HepG2 (cell line): ENCODE results near the gene RASL12. TPM values are rescaled to one million over a fixed set of nuclear protein-coding genes. Genes with fewer than 3 reads are reported as not detected.
A peak's percentile ranks its signal among the peaks of the same experiment; 100 is the strongest.

Source experiments
- ATAD3A ChIP-seq: sonication (generic); formaldehyde crosslinking; IDR thresholded peaks from 2 replicates; pipeline ENCODE4 v1.4.0; 2020; ENCODE audit warnings: missing genetic modification reagents
- CREB1 ChIP-seq, 2 experiments: fragments of 450-650 bp in 1 of 2; IDR thresholded peaks; 2 replicates each; pipeline ENCODE4 v1.6.1; 2016 to 2017; ENCODE audit warnings: control low read depth in 1 of 2, mild to moderate bottlenecking in 1 of 2, missing compliant biosample characterization in 1 of 2, missing genetic modification characterization in 1 of 2
- DPF2 ChIP-seq: sonication (generic); formaldehyde crosslinking; IDR thresholded peaks from 2 replicates; pipeline ENCODE4 v1.4.0; 2020; ENCODE audit warnings: mild to moderate bottlenecking, low read depth, missing genetic modification reagents, borderline replicate concordance
- FOXP4 ChIP-seq: sonication (generic); formaldehyde crosslinking; IDR thresholded peaks from 2 replicates; pipeline ENCODE4 v1.4.0; 2020; ENCODE audit warnings: missing genetic modification reagents
- GATA4 ChIP-seq: sonication (generic); IDR thresholded peaks from 2 replicates; pipeline ENCODE4 v1.6.1; 2016; ENCODE audit warnings: antibody characterized with exemption, low read depth, borderline replicate concordance
- HDAC2 ChIP-seq: sonication (generic); formaldehyde crosslinking; IDR thresholded peaks from 2 replicates; pipeline ENCODE4 v1.4.0; 2020; ENCODE audit warnings: missing genetic modification reagents
- KAT7 ChIP-seq: IDR thresholded peaks from 2 replicates; pipeline ENCODE4 v1.6.1; 2018; ENCODE audit warnings: borderline replicate concordance, missing compliant biosample characterization
- MIER3 ChIP-seq: IDR thresholded peaks from 2 replicates; pipeline ENCODE4 v1.6.1; 2016; ENCODE audit warnings: missing compliant biosample characterization, borderline replicate concordance
- MYC ChIP-seq: sonication (generic); formaldehyde crosslinking; IDR thresholded peaks from 2 replicates; pipeline ENCODE4 v1.9.0; 2021; ENCODE audit warnings: missing genetic modification reagents, borderline replicate concordance
- PITX1 ChIP-seq: sonication (generic); formaldehyde crosslinking; IDR thresholded peaks from 2 replicates; pipeline ENCODE4 v1.5.1; 2020; ENCODE audit warnings: mild to moderate bottlenecking, missing genetic modification reagents
- POGZ ChIP-seq: sonication (generic); formaldehyde crosslinking; IDR thresholded peaks from 2 replicates; pipeline ENCODE4 v1.4.0; 2020; ENCODE audit warnings: mild to moderate bottlenecking, missing genetic modification reagents
- POLR2A ChIP-seq, 2 experiments: IDR thresholded peaks; 2 replicates each; pipeline ENCODE4 v1.6.1; 2011; ENCODE audit warnings: low read depth in 2 of 2, low read length in 2 of 2, mild to moderate bottlenecking in 1 of 2, moderate library complexity in 1 of 2; ENCODE audit not compliant: insufficient read depth in 1 of 2
- PTBP1 ChIP-seq: fragments of 200-400 bp; formaldehyde crosslinking; IDR thresholded peaks from 2 replicates; pipeline ENCODE4 v1.6.1; 2018; ENCODE audit warnings: low read length, low read depth; ENCODE audit not compliant: poor library complexity, severe bottlenecking
- RBAK ChIP-seq: sonication (generic); formaldehyde crosslinking; IDR thresholded peaks from 2 replicates; pipeline ENCODE4 v1.5.1; 2020; ENCODE audit warnings: mild to moderate bottlenecking, missing genetic modification reagents
- REL ChIP-seq: sonication (generic); formaldehyde crosslinking; conservative IDR thresholded peaks from 2 replicates; pipeline ENCODE4 v1.8.0; 2022; ENCODE audit warnings: mild to moderate bottlenecking, missing genetic modification reagents, moderate library complexity
- RFX1 ChIP-seq: fragments of 450-650 bp; IDR thresholded peaks from 2 replicates; pipeline ENCODE4 v1.6.1; 2017
- RFXAP ChIP-seq: sonication (generic); formaldehyde crosslinking; IDR thresholded peaks from 2 replicates; pipeline ENCODE4 v1.4.0; 2020; ENCODE audit warnings: missing genetic modification reagents, borderline replicate concordance
- SUZ12 ChIP-seq: fragments of 150-350 bp; IDR thresholded peaks from 2 replicates; pipeline ENCODE4 v1.6.1; 2014; ENCODE audit warnings: low read depth, low read length
- TBX2 ChIP-seq: sonication (generic); formaldehyde crosslinking; IDR thresholded peaks from 2 replicates; pipeline ENCODE4 v1.5.0; 2020; ENCODE audit warnings: missing genetic modification reagents, mild to moderate bottlenecking, borderline replicate concordance
- ZBTB20 ChIP-seq: sonication (generic); formaldehyde crosslinking; IDR thresholded peaks from 2 replicates; pipeline ENCODE4 v1.8.1; 2023; ENCODE audit warnings: missing genetic modification reagents, low read depth, mild to moderate bottlenecking, borderline replicate concordance
- ZC3H13 ChIP-seq: sonication (generic); formaldehyde crosslinking; IDR thresholded peaks from 2 replicates; pipeline ENCODE4 v1.8.1; 2023; ENCODE audit warnings: mild to moderate bottlenecking, missing genetic modification reagents, moderate library complexity
- ZKSCAN1 ChIP-seq: fragments of 150-350 bp; IDR thresholded peaks from 2 replicates; pipeline ENCODE4 v1.6.1; 2014; ENCODE audit warnings: low read length
- ZMYM3 ChIP-seq: sonication (generic); formaldehyde crosslinking; IDR thresholded peaks from 2 replicates; pipeline ENCODE4 v1.5.1; 2020; ENCODE audit warnings: mild to moderate bottlenecking, missing genetic modification reagents
- ZNF234 ChIP-seq: sonication (generic); formaldehyde crosslinking; conservative IDR thresholded peaks from 2 replicates; pipeline ENCODE4 v1.5.1; 2020; ENCODE audit warnings: mild to moderate bottlenecking, missing genetic modification reagents
- ZNF274 ChIP-seq: sonication (generic); formaldehyde crosslinking; IDR thresholded peaks from 2 replicates; pipeline ENCODE4 v1.5.1; 2020; ENCODE audit warnings: mild to moderate bottlenecking, missing genetic modification reagents
- ZNF619 ChIP-seq: sonication (generic); formaldehyde crosslinking; IDR thresholded peaks from 2 replicates; pipeline ENCODE4 v1.4.0; 2020; ENCODE audit warnings: mild to moderate bottlenecking, missing genetic modification reagents
- ZNF710 ChIP-seq: sonication (generic); formaldehyde crosslinking; IDR thresholded peaks from 2 replicates; pipeline ENCODE4 v1.5.0; 2020; ENCODE audit warnings: mild to moderate bottlenecking, missing genetic modification reagents, borderline replicate concordance
- ZNF761 ChIP-seq: sonication (generic); formaldehyde crosslinking; conservative IDR thresholded peaks from 2 replicates; pipeline ENCODE4 v1.4.0; 2020; ENCODE audit warnings: mild to moderate bottlenecking, missing genetic modification reagents
- ZSCAN20 ChIP-seq: sonication (generic); formaldehyde crosslinking; IDR thresholded peaks from 2 replicates; pipeline ENCODE4 v1.4.0; 2020; ENCODE audit warnings: missing genetic modification reagents, mild to moderate bottlenecking, borderline replicate concordance
- polyA plus RNA-seq, 8 experiments: library from polyadenylated mRNA; depleted of rRNA in 3 of 8; stranded (reverse) in 7 of 8; unstranded in 1 of 8; fragments of >200 nt; fragmentation: Illumina TruSeq in 4 of 8; extraction: Trizol in 4 of 8; gene quantifications; 2 replicates each; pipeline versions ENCODE4 v1.2.1 to v1.2.3, GENCODE V29; 2011 to 2016; ENCODE audit warnings: low read depth in 4 of 8, missing spikeins in 1 of 8, mixed read lengths in 1 of 8; ENCODE audit not compliant: insufficient read depth in 1 of 8
- total RNA-seq, 5 experiments: library from RNA; depleted of rRNA; stranded (reverse); fragments of >200 nt; fragmentation: Illumina TruSeq; extraction: Trizol; gene quantifications; 2 replicates each; pipeline ENCODE4 v1.2.3, GENCODE V29; 2016; ENCODE audit warnings: low read depth in 1 of 5

RASL12 gene
- total and polyA plus RNA-seq, 2 of the 13 experiments (the other 11 are each of a cell fraction or from before 2014, with no cell fraction given): 0.16 to 0.55 TPM

- no peak for TF ChIP-seq ZNF710
- TF ChIP-seq TBX2: 0 out of 2 replicates have a peak, but pooled peaks have one; percentile 16
- TF ChIP-seq POLR2A (IDR thresholded peaks at IDR 0.05; ENCODE audit: insufficient read depth in 1 of 2, low read depth in 2 of 2, low read length in 2 of 2): no peak
- no peak for TF ChIP-seq RFX1
- 0 out of 2 replicates have a peak, but pooled peaks have one; percentile 62 for TF ChIP-seq MIER3
- no peak for TF ChIP-seq CREB1 (IDR thresholded peaks at IDR 0.05)
- no peak for TF ChIP-seq CREB1 (CRISPR knock-in tag; IDR thresholded peaks at IDR 0.05)
- no peak for TF ChIP-seq POGZ (CRISPR knock-in tag)
- TF ChIP-seq ZNF619 (CRISPR knock-in tag): 0 out of 2 replicates have a peak, but pooled peaks have one; percentile 29
- TF ChIP-seq RBAK: no peak
- TF ChIP-seq RFXAP (CRISPR knock-in tag): no peak
- TF ChIP-seq GATA4: no peak
- no peak for TF ChIP-seq PITX1
- no peak for TF ChIP-seq REL (CRISPR knock-in tag)
- no peak for TF ChIP-seq DPF2 (CRISPR knock-in tag)
- TF ChIP-seq ZSCAN20: no peak
- peak; percentile 60; the same call in 1 of the 2 replicates for TF ChIP-seq MYC (CRISPR knock-in tag)
- TF ChIP-seq SUZ12: no peak
- peak; percentile 79; the same call in 1 of the 2 replicates for TF ChIP-seq ZNF761 (CRISPR knock-in tag)
- no peak for TF ChIP-seq ZKSCAN1
- peak; percentile 69; the same call in 1 of the 2 replicates for TF ChIP-seq KAT7 (CRISPR knock-in tag)
- TF ChIP-seq FOXP4 (CRISPR knock-in tag): no peak
- TF ChIP-seq PTBP1: no peak
- TF ChIP-seq ZMYM3 (CRISPR knock-in tag): no peak
- peak; percentile 29; the same call in 1 of the 2 replicates for TF ChIP-seq HDAC2
- TF ChIP-seq ZNF274 (CRISPR knock-in tag): no peak
- TF ChIP-seq ZBTB20 (CRISPR knock-in tag): no peak
- TF ChIP-seq ZC3H13 (CRISPR knock-in tag): no peak
- no peak for TF ChIP-seq ATAD3A (CRISPR knock-in tag)
- no peak for TF ChIP-seq ZNF234 (CRISPR knock-in tag)
These were observed 13.2 kb downstream of the RASL12 start (continued) for GRCh38 chr15:65054333-65055200.
